DLD1 (cell line): ENCODE results near the gene LRRC8C.
"Not testable (repeated sequence)": the region's sequence is repeated elsewhere in the genome, so short reads cannot be mapped to it uniquely, and the experiment has no call there.

Experiments
- in situ Hi-C: cut with HindIII; loops from 2 replicates; pipeline ENCODE4 v1.10.0; 2017; ENCODE audit warnings: low sequenced_read_pairs

The LRRC8C gene

GRCh38 chr1:89701746-89702241 lies 68.9 kb downstream of the LRRC8C start:
- in situ Hi-C loops: no loop called here

- in situ Hi-C loops: no loop called here
These were observed 69.7 kb downstream of the LRRC8C start for GRCh38 chr1:89702520-89703045.

GRCh38 chr1:89703469-89703868 lies 70.5 kb downstream of the LRRC8C start:
- in situ Hi-C loops: no loop called here

- in situ Hi-C loops: no loop called here
These were observed 71.1 kb downstream of the LRRC8C start for GRCh38 chr1:89704014-89704413.

- in situ Hi-C loops: not testable (repeated sequence)
These were observed 72.0 kb downstream of the LRRC8C start for GRCh38 chr1:89704885-89705284.

GRCh38 chr1:89705901-89706699 lies 73.2 kb downstream of the LRRC8C start:
- in situ Hi-C loops: no loop called here

- in situ Hi-C loops: no loop called here
These were observed 73.7 kb downstream of the LRRC8C start for GRCh38 chr1:89706700-89707012.

- in situ Hi-C loops: no loop called here
These were observed 75.9 kb downstream of the LRRC8C start for GRCh38 chr1:89708751-89709375.

GRCh38 chr1:89710498-89711139 lies 77.7 kb downstream of the LRRC8C start:
- in situ Hi-C loops: no loop called here

GRCh38 chr1:89711140-89711778 lies 78.3 kb downstream of the LRRC8C start:
- in situ Hi-C loops: no loop called here

- in situ Hi-C loops: no loop called here
These were observed 79.5 kb downstream of the LRRC8C start for GRCh38 chr1:89712420-89712819.

- in situ Hi-C loops: no loop called here
These were observed 82.8 kb downstream of the LRRC8C start for GRCh38 chr1:89715677-89716076.

- in situ Hi-C loops: no loop called here
These were observed 86.8 kb downstream of the LRRC8C start for GRCh38 chr1:89719502-89720306.

- in situ Hi-C loops: no loop called here
These were observed 87.9 kb downstream of the LRRC8C start for GRCh38 chr1:89720839-89721238.

- in situ Hi-C loops: no loop called here
These were observed 88.4 kb downstream of the LRRC8C start for GRCh38 chr1:89721351-89721750.

GRCh38 chr1:89723144-89723543 lies 90.2 kb downstream of the LRRC8C start:
- in situ Hi-C loops: no loop called here

- in situ Hi-C loops: no loop called here
These were observed 90.9 kb downstream of the LRRC8C start for GRCh38 chr1:89723863-89724262.

- in situ Hi-C loops: loop anchor here (25.0 kb wide), 1 partner anchor 262 kb away; no protein-coding TSS in a partner anchor
These were observed 91.6 kb downstream of the LRRC8C start for GRCh38 chr1:89724369-89725010.

- in situ Hi-C loops: loop anchor here (25.0 kb wide), 1 partner anchor 263 kb away; no protein-coding TSS in a partner anchor
These were observed 92.1 kb downstream of the LRRC8C start for GRCh38 chr1:89725011-89725370.

GRCh38 chr1:89725631-89726030 lies 92.7 kb downstream of the LRRC8C start:
- in situ Hi-C loops: loop anchor here (25.0 kb wide), 1 partner anchor 263 kb away; no protein-coding TSS in a partner anchor
